ENCODE measurements around the gene FOXA1.

FOXA1 gene

GRCh38 chr14:37601865-37602264, 6.8 kb upstream of the FOXA1 start:
- Histone ChIP-seq H3K9ac (ENCODE audit: low read depth, low read length) (no peak overlapping the region), H3K4me3 (ENCODE audit: low read depth, low read length) (no peak overlapping the region), H3K9me3 (ENCODE audit: control insufficient read depth, insufficient read depth, low read length) (no peaks in the 10 kb centered on the region), H3K4me1 (ENCODE audit: control insufficient read depth, insufficient read depth, low read length) (peaks cover 23% of the 10 kb centered on the region), H3K36me3 (ENCODE audit: control insufficient read depth, insufficient read depth, low read length) (no peaks in the 10 kb centered on the region), H3K27ac (ENCODE audit: low read depth, low read length) (no peak overlapping the region), H3K27me3 (ENCODE audit: control insufficient read depth, insufficient read depth, low read length) (peaks cover 100% of the 10 kb centered on the region)

- Histone ChIP-seq H3K27ac (ENCODE audit: low read depth, low read length) (no peak overlapping the region), H3K4me3 (ENCODE audit: low read depth, low read length) (no peak overlapping the region), H3K9me3 (ENCODE audit: control insufficient read depth, insufficient read depth, low read length) (no peaks in the 10 kb centered on the region), H3K27me3 (ENCODE audit: control insufficient read depth, insufficient read depth, low read length) (peaks cover 100% of the 10 kb centered on the region), H3K9ac (ENCODE audit: low read depth, low read length) (no peak overlapping the region), H3K36me3 (ENCODE audit: control insufficient read depth, insufficient read depth, low read length) (no peaks in the 10 kb centered on the region), H3K4me1 (ENCODE audit: control insufficient read depth, insufficient read depth, low read length) (peaks cover 23% of the 10 kb centered on the region)
Observed at GRCh38 chr14:37600880-37601741, 6.1 kb upstream of the FOXA1 start.

- H3K4me3 ChIP-seq (ENCODE audit: low read depth, low read length), result peak overlapping the region; percentile 59
- H3K9ac ChIP-seq (ENCODE audit: low read depth, low read length), result no peak overlapping the region
- peaks cover 23% of the 10 kb centered on the region for H3K4me1 ChIP-seq (ENCODE audit: control insufficient read depth, insufficient read depth, low read length)
- H3K27ac ChIP-seq (ENCODE audit: low read depth, low read length), result no peak overlapping the region
- no peaks in the 10 kb centered on the region for H3K9me3 ChIP-seq (ENCODE audit: control insufficient read depth, insufficient read depth, low read length)
- no peaks in the 10 kb centered on the region for H3K36me3 ChIP-seq (ENCODE audit: control insufficient read depth, insufficient read depth, low read length)
- H3K27me3 ChIP-seq (ENCODE audit: control insufficient read depth, insufficient read depth, low read length), result peaks cover 99% of the 10 kb centered on the region
Observed at GRCh38 chr14:37599507-37600368, 4.7 kb upstream of the FOXA1 start.

GRCh38 chr14:37598747-37599506, 3.9 kb upstream of the FOXA1 start:
- no peaks in the 10 kb centered on the region for H3K36me3 ChIP-seq (ENCODE audit: control insufficient read depth, insufficient read depth, low read length)
- H3K9me3 ChIP-seq (ENCODE audit: control insufficient read depth, insufficient read depth, low read length), result no peaks in the 10 kb centered on the region
- H3K4me3 ChIP-seq (ENCODE audit: low read depth, low read length), result peak overlapping the region; percentile 59
- peaks cover 23% of the 10 kb centered on the region for H3K4me1 ChIP-seq (ENCODE audit: control insufficient read depth, insufficient read depth, low read length)
- H3K27ac ChIP-seq (ENCODE audit: low read depth, low read length), result no peak overlapping the region
- H3K27me3 ChIP-seq (ENCODE audit: control insufficient read depth, insufficient read depth, low read length), result peaks cover 99% of the 10 kb centered on the region
- no peak overlapping the region for H3K9ac ChIP-seq (ENCODE audit: low read depth, low read length)

- Histone ChIP-seq H3K27me3 (ENCODE audit: control insufficient read depth, insufficient read depth, low read length) (peaks cover 99% of the 10 kb centered on the region), H3K36me3 (ENCODE audit: control insufficient read depth, insufficient read depth, low read length) (no peaks in the 10 kb centered on the region), H3K9me3 (ENCODE audit: control insufficient read depth, insufficient read depth, low read length) (no peaks in the 10 kb centered on the region), H3K9ac (ENCODE audit: low read depth, low read length) (no peak overlapping the region), H3K4me1 (ENCODE audit: control insufficient read depth, insufficient read depth, low read length) (peaks cover 23% of the 10 kb centered on the region), H3K27ac (ENCODE audit: low read depth, low read length) (no peak overlapping the region), H3K4me3 (ENCODE audit: low read depth, low read length) (peak overlapping the region; percentile 39)
Observed at GRCh38 chr14:37597914-37598746, 3.1 kb upstream of the FOXA1 start.

- Histone ChIP-seq H3K27me3 (ENCODE audit: control insufficient read depth, insufficient read depth, low read length) (peaks cover 99% of the 10 kb centered on the region), H3K27ac (ENCODE audit: low read depth, low read length) (no peak overlapping the region), H3K4me3 (ENCODE audit: low read depth, low read length) (0 out of 2 replicates have a peak overlapping the region, but pooled peaks have one; percentile 39)
Observed at GRCh38 chr14:37597538-37597913, 2.5 kb upstream of the FOXA1 start.

GRCh38 chr14:37596790-37597472, 1.9 kb upstream of the FOXA1 start:
- H3K27ac ChIP-seq (ENCODE audit: low read depth, low read length), result no peak overlapping the region
- no peak overlapping the region for H3K4me3 ChIP-seq (ENCODE audit: low read depth, low read length)
- H3K27me3 ChIP-seq (ENCODE audit: control insufficient read depth, insufficient read depth, low read length), result peaks cover 99% of the 10 kb centered on the region
- no peaks in the 10 kb centered on the region for H3K36me3 ChIP-seq (ENCODE audit: control insufficient read depth, insufficient read depth, low read length)
- H3K4me1 ChIP-seq (ENCODE audit: control insufficient read depth, insufficient read depth, low read length), result peaks cover 28% of the 10 kb centered on the region
- no peaks in the 10 kb centered on the region for H3K9me3 ChIP-seq (ENCODE audit: control insufficient read depth, insufficient read depth, low read length)
- no peak overlapping the region for H3K9ac ChIP-seq (ENCODE audit: low read depth, low read length)

More at GRCh38 chr14:37597538-37597913, 2.5 kb upstream of the FOXA1 start:
- Histone ChIP-seq H3K4me1 (ENCODE audit: control insufficient read depth, insufficient read depth, low read length) (peaks cover 28% of the 10 kb centered on the region), H3K9ac (ENCODE audit: low read depth, low read length) (no peak overlapping the region), H3K9me3 (ENCODE audit: control insufficient read depth, insufficient read depth, low read length) (no peaks in the 10 kb centered on the region), H3K36me3 (ENCODE audit: control insufficient read depth, insufficient read depth, low read length) (no peaks in the 10 kb centered on the region)

- Histone ChIP-seq H3K27ac (ENCODE audit: low read depth, low read length) (no peak overlapping the region), H3K4me3 (ENCODE audit: low read depth, low read length) (peak overlapping the region; percentile 53), H3K9ac (ENCODE audit: low read depth, low read length) (no peak overlapping the region), H3K4me1 (ENCODE audit: control insufficient read depth, insufficient read depth, low read length) (peaks cover 28% of the 10 kb centered on the region), H3K36me3 (ENCODE audit: control insufficient read depth, insufficient read depth, low read length) (no peaks in the 10 kb centered on the region), H3K9me3 (ENCODE audit: control insufficient read depth, insufficient read depth, low read length) (no peaks in the 10 kb centered on the region), H3K27me3 (ENCODE audit: control insufficient read depth, insufficient read depth, low read length) (peaks cover 99% of the 10 kb centered on the region)
Observed at GRCh38 chr14:37595809-37596621, 966 bp upstream of the FOXA1 start.

GRCh38 chr14:37594238-37594970, 645 bp downstream of the FOXA1 start:
- Histone ChIP-seq H3K4me3 (ENCODE audit: low read depth, low read length) (peak overlapping the region; percentile 49; the same call in 1 of the 2 replicates), H3K36me3 (ENCODE audit: control insufficient read depth, insufficient read depth, low read length) (no peaks in the 10 kb centered on the region), H3K9ac (ENCODE audit: low read depth, low read length) (no peak overlapping the region), H3K27ac (ENCODE audit: low read depth, low read length) (no peak overlapping the region), H3K27me3 (ENCODE audit: control insufficient read depth, insufficient read depth, low read length) (peaks cover 99% of the 10 kb centered on the region), H3K4me1 (ENCODE audit: control insufficient read depth, insufficient read depth, low read length) (peaks cover 27% of the 10 kb centered on the region), H3K9me3 (ENCODE audit: control insufficient read depth, insufficient read depth, low read length) (no peaks in the 10 kb centered on the region)
